HepG2 (cell line): ENCODE results near the gene PRDM15.

ENCODE experiments used
- MXI1 ChIP-seq: IDR thresholded peaks from 3 replicates; pipeline ENCODE4 v1.6.1; 2012; ENCODE audit warnings: low read depth, low read length, inconsistent platforms, borderline replicate concordance
- POLR2AphosphoS5 ChIP-seq: IDR thresholded peaks from 2 replicates; pipeline ENCODE4 v1.6.1; 2012; ENCODE audit warnings: low read depth, low read length
- ZBTB38 ChIP-seq: sonication (generic); formaldehyde crosslinking; IDR thresholded peaks from 2 replicates; pipeline ENCODE4 v1.5.1; 2020; ENCODE audit warnings: mild to moderate bottlenecking, missing genetic modification reagents

GRCh38 chr21:41898998-41899397 lies 19.9 kb upstream of the PRDM15 start:
- TF ChIP-seq POLR2AphosphoS5 (no peak), ZBTB38 (CRISPR knock-in tag) (no peak), MXI1 (no peak)
